CD14-positive monocyte (primary cell): Measurements from ENCODE around the gene WASF2. TPM values are rescaled to one million over a fixed set of nuclear protein-coding genes. Genes with fewer than 3 reads are reported as not detected.
A peak's percentile ranks its signal among the peaks of the same experiment; 100 is the strongest.

Experiments
- DNase-seq, 3 donors: peaks; one replicate each; pipeline ENCODE4 v3.0.0-alpha.2; 2011 to 2022
- H2AFZ ChIP-seq: 2 replicates; pipeline ENCODE4 v1.6.0; 2012; ENCODE audit warnings: mild to moderate bottlenecking, low read depth, low read length, inconsistent platforms; ENCODE audit not compliant: insufficient read depth, poor library complexity, severe bottlenecking
- H3K27ac ChIP-seq, 2 donors: 1 replicate in 1 of 2; 2 replicates in 1 of 2; pipeline ENCODE4 v1.5.1; 2012 to 2013; ENCODE audit warnings: low read length in 2 of 2, control low read depth in 1 of 2, inconsistent platforms in 1 of 2, low read depth in 1 of 2, mild to moderate bottlenecking in 1 of 2
- H3K27me3 ChIP-seq, 2 donors: one replicate each; pipeline versions ENCODE4 v1.6.0 to v1.6.1; 2011 to 2013; ENCODE audit warnings: low read length in 2 of 2; ENCODE audit not compliant: control insufficient read depth in 2 of 2, insufficient read depth in 2 of 2
- H3K36me3 ChIP-seq, 2 donors: replicated peaks in 1 of 2; 1 replicate in 1 of 2; 2 replicates in 1 of 2; pipeline versions ENCODE4 v1.5.1 to v1.6.1; 2012 to 2013; ENCODE audit warnings: low read length in 2 of 2, control low read depth in 1 of 2, inconsistent platforms in 1 of 2, mild to moderate bottlenecking in 1 of 2; ENCODE audit not compliant: insufficient read depth in 2 of 2, control insufficient read depth in 1 of 2
- H3K4me1 ChIP-seq, 2 donors: 1 replicate in 1 of 2; 2 replicates in 1 of 2; pipeline versions ENCODE4 v1.5.1 to v1.6.1; 2012 to 2013; ENCODE audit warnings: low read length in 2 of 2, control low read depth in 1 of 2, inconsistent platforms in 1 of 2, mild to moderate bottlenecking in 1 of 2, moderate library complexity in 1 of 2; ENCODE audit not compliant: insufficient read depth in 2 of 2, control insufficient read depth in 1 of 2
- H3K4me2 ChIP-seq: replicated peaks from 2 replicates; pipeline ENCODE3; 2012; ENCODE audit warnings: low read length, moderate library complexity, mild to moderate bottlenecking; ENCODE audit not compliant: poor library complexity, severe bottlenecking; ENCODE audit errors: extremely low read depth
- H3K4me3 ChIP-seq, 3 experiments: fragments of 200-600 bp in 1 of 3; sonication (generic) in 1 of 3; replicated peaks in 1 of 3; 1 replicate in 2 of 3; 2 replicates in 1 of 3; pipeline ENCODE4 v1.5.1; 2011 to 2013; ENCODE audit warnings: low read length in 3 of 3, mild to moderate bottlenecking in 3 of 3, control low read depth in 2 of 3, low read depth in 2 of 3, inconsistent platforms in 1 of 3, moderate library complexity in 1 of 3
- H3K79me2 ChIP-seq: 2 replicates; pipeline ENCODE4 v1.6.0; 2012; ENCODE audit warnings: mild to moderate bottlenecking, control low read depth, inconsistent platforms, low read length, moderate library complexity; ENCODE audit not compliant: insufficient read depth
- H3K9ac ChIP-seq: 2 replicates; pipeline ENCODE4 v1.6.0; 2017; ENCODE audit warnings: low read length, mild to moderate bottlenecking; ENCODE audit not compliant: insufficient read depth, poor library complexity, severe bottlenecking
- H3K9me3 ChIP-seq, 2 donors: replicated peaks in 1 of 2; 1 replicate in 1 of 2; 2 replicates in 1 of 2; pipeline versions ENCODE4 v1.5.1 to v1.6.1; 2012 to 2013; ENCODE audit warnings: low read length in 2 of 2, control low read depth in 1 of 2; ENCODE audit not compliant: control insufficient read depth in 1 of 2, insufficient read depth in 1 of 2
- H4K20me1 ChIP-seq: 2 replicates; pipeline ENCODE4 v1.6.0; 2012; ENCODE audit warnings: mild to moderate bottlenecking, low read length, control low read depth, moderate library complexity; ENCODE audit not compliant: insufficient read depth
- H3K27ac Mint-ChIP-seq, 7 donors: one replicate each; pipeline ENCODE4 v1.8.0; 2020; ENCODE audit warnings: mild to moderate bottlenecking in 7 of 7, mixed read lengths in 7 of 7, moderate library complexity in 6 of 7, inconsistent platforms in 2 of 7
- H3K27me3 Mint-ChIP-seq, 3 donors: one replicate each; pipeline ENCODE4 v1.8.0; 2021 to 2022; ENCODE audit warnings: low read depth in 3 of 3, mild to moderate bottlenecking in 3 of 3, mixed read lengths in 3 of 3, moderate library complexity in 3 of 3, inconsistent platforms in 1 of 3
- H3K36me3 Mint-ChIP-seq, 2 donors: one replicate each; pipeline ENCODE4 v1.8.0; 2020; ENCODE audit warnings: mixed read lengths in 2 of 2, inconsistent platforms in 1 of 2, mild to moderate bottlenecking in 1 of 2
- H3K4me1 Mint-ChIP-seq: one replicate; pipeline ENCODE4 v1.8.0; 2020; ENCODE audit warnings: mild to moderate bottlenecking, mixed read lengths
- H3K4me3 Mint-ChIP-seq, 2 donors: one replicate each; pipeline ENCODE4 v1.8.0; 2020; ENCODE audit warnings: mild to moderate bottlenecking in 2 of 2, mixed read lengths in 2 of 2, moderate library complexity in 1 of 2
- H3K9me3 Mint-ChIP-seq, 7 donors: one replicate each; pipeline ENCODE4 v1.8.0; 2020 to 2022; ENCODE audit warnings: mixed read lengths in 7 of 7, mild to moderate bottlenecking in 6 of 7, moderate library complexity in 6 of 7, inconsistent platforms in 2 of 7
- CTCF ChIP-seq: fragments of 200-600 bp; IDR thresholded peaks from one replicate; pipeline ENCODE4 v1.8.0; 2022; ENCODE audit warnings: antibody characterized with exemption, mild to moderate bottlenecking
- WGBS: methylation state at CpG from one replicate; pipeline ENCODE4 v1.1.5; 2013; ENCODE audit warnings: missing lambda C conversion rate; ENCODE audit not compliant: insufficient coverage; 5-methylcytosine and 5-hydroxymethylcytosine counted together
- intact Hi-C, 2 donors: fragments of 100-400 bp; cut with micrococcal nuclease; formaldehyde crosslinking; loops; one replicate each; pipeline versions ENCODE4 v1.15.0 to v1.15.1; 2023
- polyA plus RNA-seq, 3 donors: library from polyadenylated mRNA; depleted of rRNA in 1 of 3; unstranded in 2 of 3; stranded (reverse) in 1 of 3; fragments of 300-500 nt in 2 of 3; fragments of >200 nt in 1 of 3; fragmentation: Illumina TruSeq in 2 of 3; gene quantifications; 1 replicate in 2 of 3; 2 replicates in 1 of 3; pipeline ENCODE4 v1.2.3, GENCODE V29; 2012 to 2021

The WASF2 gene
- polyA plus RNA-seq, 3 donors, result 53.5 to 91.6 (median 86.4) TPM

GRCh38 chr1:27528818-27529703, 39.1 kb upstream of the WASF2 start:
- no peak for DNase-seq
- H3K9me3 ChIP-seq, result no peaks in the 10 kb centered on the region
- peaks cover 49 to 62% of the 10 kb centered on the region in 2 donors for H3K4me1 ChIP-seq
- Mint-ChIP-seq H3K27ac (peak overlapping the region in 1 of 7 donors; percentile 79), H3K4me1 (peaks cover 65% of the 10 kb centered on the region), H3K4me3 (peak overlapping the region; percentile 82 to 97), H3K9me3 (peaks cover 0 to 3% (median 0%) of the 10 kb centered on the region in 7 donors), H3K36me3 (peaks cover 11 to 17% of the 10 kb centered on the region in 2 donors), H3K27me3 (peaks cover 10 to 16% (median 16%) of the 10 kb centered on the region in 3 donors)
- H4K20me1 ChIP-seq, result no peaks in the 10 kb centered on the region
- H3K79me2 ChIP-seq, result peaks cover 15% of the 10 kb centered on the region
- H3K9ac ChIP-seq, result peak overlapping the region; percentile 56
- H3K27me3 ChIP-seq, result peaks cover 0 to 8% of the 10 kb centered on the region in 2 donors
- intact Hi-C loops, result no loop called here
- TF ChIP-seq CTCF, result no peak
- WGBS, result 64% methylated on average over 11 of the region's 17 CpGs
- no peak overlapping the region for H3K27ac ChIP-seq
- peak overlapping the region in 2 of 3 experiments; percentile 35 to 80 for H3K4me3 ChIP-seq
- no peaks in the 10 kb centered on the region for H3K36me3 ChIP-seq
- H2AFZ ChIP-seq, result peak overlapping the region; percentile 83
- H3K4me2 ChIP-seq, result peak overlapping the region; percentile 97

- Mint-ChIP-seq H3K27me3 (peaks cover 10 to 17% (median 16%) of the 10 kb centered on the region in 3 donors), H3K27ac (peak overlapping the region in 2 of 7 donors; percentile 70 to 81), H3K4me1 (peaks cover 74% of the 10 kb centered on the region), H3K36me3 (peaks cover 4 to 8% of the 10 kb centered on the region in 2 donors), H3K4me3 (peak overlapping the region; percentile 82 to 97), H3K9me3 (peaks cover 0 to 3% (median 0%) of the 10 kb centered on the region in 7 donors)
- Histone ChIP-seq H2AFZ (peak overlapping the region; percentile 83), H3K4me2 (peak overlapping the region; percentile 97), H3K27me3 (peaks cover 0 to 8% of the 10 kb centered on the region in 2 donors), H3K4me1 (peaks cover 58 to 71% of the 10 kb centered on the region in 2 donors), H3K4me3 (peak overlapping the region; percentile 35 to 80 (median 42)), H3K9ac (peak overlapping the region; percentile 56), H3K36me3 (no peaks in the 10 kb centered on the region), H4K20me1 (no peaks in the 10 kb centered on the region), H3K79me2 (peaks cover 15% of the 10 kb centered on the region), H3K27ac (no peak overlapping the region), H3K9me3 (no peaks in the 10 kb centered on the region)
- TF ChIP-seq CTCF, result no peak
- no peak for DNase-seq
- intact Hi-C loops, result no loop called here
- WGBS, result 3% methylated on average over 68 of the region's 71 CpGs
These were observed 38.2 kb upstream of the WASF2 start for GRCh38 chr1:27527890-27528817.
